ENCODE results near the gene SLC38A11.

DNA sequence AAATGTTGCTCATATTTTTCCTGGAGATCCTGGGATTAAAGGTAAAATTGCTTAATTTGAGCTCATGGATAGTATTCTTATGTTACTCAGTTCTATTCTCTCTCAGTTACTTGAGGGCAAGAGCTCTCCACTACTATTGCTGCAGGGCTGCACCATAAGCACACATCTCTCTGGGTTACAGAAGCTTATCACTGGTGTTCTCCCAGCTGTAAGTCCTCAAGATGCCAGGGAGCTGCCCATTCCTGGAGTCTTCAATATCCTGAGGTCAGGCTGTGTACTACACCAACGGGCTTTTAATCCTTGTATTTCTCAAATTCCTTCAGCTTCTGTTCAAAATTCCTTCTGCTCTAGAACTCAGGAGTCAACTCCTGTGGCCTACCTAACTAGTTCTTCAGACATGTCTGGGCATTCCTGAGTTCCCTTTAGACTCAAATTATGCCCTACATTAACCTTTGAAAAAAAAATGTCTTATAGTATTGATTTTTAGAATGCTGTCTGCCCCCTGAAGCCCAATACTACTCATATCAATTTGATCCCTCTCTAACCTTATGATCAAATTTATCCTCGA lies 96.0 kb downstream of the SLC38A11 start:
- TF ChIP-seq, protein P1, sequence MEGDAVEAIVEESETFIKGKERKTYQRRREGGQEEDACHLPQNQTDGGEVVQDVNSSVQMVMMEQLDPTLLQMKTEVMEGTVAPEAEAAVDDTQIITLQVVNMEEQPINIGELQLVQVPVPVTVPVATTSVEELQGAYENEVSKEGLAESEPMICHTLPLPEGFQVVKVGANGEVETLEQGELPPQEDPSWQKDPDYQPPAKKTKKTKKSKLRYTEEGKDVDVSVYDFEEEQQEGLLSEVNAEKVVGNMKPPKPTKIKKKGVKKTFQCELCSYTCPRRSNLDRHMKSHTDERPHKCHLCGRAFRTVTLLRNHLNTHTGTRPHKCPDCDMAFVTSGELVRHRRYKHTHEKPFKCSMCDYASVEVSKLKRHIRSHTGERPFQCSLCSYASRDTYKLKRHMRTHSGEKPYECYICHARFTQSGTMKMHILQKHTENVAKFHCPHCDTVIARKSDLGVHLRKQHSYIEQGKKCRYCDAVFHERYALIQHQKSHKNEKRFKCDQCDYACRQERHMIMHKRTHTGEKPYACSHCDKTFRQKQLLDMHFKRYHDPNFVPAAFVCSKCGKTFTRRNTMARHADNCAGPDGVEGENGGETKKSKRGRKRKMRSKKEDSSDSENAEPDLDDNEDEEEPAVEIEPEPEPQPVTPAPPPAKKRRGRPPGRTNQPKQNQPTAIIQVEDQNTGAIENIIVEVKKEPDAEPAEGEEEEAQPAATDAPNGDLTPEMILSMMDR (conservative IDR thresholded peaks at IDR 0.05): no peak
- TF ChIP-seq EZH2 (IDR thresholded peaks at IDR 0.05; ENCODE audit: low read depth): no peak

Data from PC-9 (cell line).